ENCODE measurements around the gene OGFRL1. TPM values are rescaled to one million over a fixed set of nuclear protein-coding genes. Genes with fewer than 3 reads are reported as not detected.

Gene OGFRL1
- total RNA-seq, 1 experiment from 2014 or later: 3.7 TPM

DNA sequence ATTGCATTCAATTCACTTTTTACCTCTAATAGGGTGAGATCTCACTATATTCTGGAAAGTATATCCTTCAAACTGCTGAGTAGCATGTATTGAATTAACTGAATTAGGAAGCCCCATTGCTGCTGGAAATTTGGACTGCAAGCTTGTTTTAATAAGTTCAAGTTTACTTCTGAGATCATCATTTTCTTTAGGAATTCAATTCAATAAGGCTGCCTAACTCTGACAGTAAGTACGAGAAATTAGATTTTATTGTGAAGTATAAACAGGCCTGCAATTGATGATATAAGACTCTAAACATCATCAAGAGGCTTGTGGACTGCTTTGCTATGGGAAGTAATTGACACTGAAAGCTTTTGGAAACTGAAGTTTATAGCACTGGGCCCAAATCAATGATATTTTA, 44.4 kb downstream of the OGFRL1 start:
- DNase-seq (ENCODE audit: low read depth): no peak

DNA sequence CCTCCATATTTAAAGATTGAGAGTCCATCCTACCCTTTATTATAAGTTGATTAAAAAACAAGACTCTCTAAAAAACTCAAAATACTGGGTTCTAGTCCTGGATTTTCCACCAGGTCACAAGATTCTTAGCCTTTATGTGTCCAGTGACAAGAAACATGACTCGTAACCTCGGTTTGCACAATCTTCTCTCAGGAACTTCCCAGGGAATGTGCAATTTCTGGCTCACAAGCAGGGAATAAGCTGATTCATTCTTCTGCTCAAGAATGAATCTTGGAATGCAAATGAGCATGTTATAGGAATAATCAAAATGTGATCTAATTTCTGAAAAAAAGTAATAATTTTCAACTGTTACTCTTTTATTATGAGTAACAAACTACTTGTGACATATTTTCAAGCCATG, 45.1 kb downstream of the OGFRL1 start:
- peak; percentile 66 for DNase-seq (ENCODE audit: low read depth)

DNA sequence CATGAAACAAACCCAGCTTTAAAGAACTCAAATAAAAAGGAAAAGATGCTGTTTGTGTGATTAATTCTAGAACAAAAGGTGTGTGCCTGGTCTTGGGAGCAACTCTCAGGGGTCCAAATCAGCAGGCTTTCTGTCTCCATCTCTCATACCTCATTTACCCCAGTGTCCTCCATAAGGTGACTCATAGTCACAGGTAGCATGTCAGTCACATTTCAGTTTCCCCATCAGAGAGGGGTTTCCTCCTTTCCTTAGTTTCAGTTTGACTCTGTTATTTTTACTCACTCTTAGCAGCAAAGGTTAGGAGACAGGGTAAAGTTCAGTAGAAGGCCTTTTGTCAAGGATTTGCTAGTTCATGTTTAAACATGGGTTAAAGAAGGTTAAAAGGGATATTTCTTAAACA, 46.2 kb downstream of the OGFRL1 start:
- no peak for DNase-seq (ENCODE audit: low read depth)

DNA sequence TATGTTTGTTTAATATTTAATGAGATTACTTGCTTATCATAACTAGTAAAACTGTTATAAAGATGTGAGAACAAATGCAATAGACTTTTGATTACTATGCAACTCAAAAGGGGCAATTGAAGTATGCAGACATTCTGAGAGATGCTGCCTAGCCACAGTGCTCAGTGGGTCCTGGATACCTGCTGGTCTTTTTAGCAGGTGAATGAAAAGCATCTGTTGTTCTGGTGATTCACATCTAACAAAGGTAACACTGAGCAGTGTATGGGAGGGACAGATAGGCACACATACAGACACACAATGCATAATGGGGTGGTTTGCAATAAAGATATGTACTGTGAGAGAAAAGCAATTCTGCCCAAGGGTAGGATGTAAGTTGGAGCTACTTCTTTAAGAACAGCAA, 46.9 kb downstream of the OGFRL1 start:
- DNase-seq (ENCODE audit: low read depth): no peak

DNA sequence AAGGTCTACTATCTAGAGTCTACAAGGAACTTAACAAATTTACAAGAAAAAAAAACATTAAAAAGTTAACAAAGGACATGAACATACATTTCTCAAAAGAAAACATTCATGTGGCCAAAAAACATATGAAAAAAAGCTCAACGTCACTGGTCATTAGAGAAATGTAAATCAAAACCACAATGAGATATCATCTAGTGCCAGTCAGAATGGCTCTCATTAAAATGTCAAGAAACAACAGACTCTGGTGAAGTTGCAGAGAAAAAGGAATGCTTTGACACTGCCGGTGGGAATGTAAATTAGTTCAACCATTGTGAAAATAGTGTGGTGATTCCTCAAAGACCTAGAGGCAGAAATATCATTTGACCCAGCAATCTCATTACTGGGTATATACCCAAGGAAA, 48.3 kb downstream of the OGFRL1 start:
- DNase-seq (ENCODE audit: low read depth): no peak

DNA sequence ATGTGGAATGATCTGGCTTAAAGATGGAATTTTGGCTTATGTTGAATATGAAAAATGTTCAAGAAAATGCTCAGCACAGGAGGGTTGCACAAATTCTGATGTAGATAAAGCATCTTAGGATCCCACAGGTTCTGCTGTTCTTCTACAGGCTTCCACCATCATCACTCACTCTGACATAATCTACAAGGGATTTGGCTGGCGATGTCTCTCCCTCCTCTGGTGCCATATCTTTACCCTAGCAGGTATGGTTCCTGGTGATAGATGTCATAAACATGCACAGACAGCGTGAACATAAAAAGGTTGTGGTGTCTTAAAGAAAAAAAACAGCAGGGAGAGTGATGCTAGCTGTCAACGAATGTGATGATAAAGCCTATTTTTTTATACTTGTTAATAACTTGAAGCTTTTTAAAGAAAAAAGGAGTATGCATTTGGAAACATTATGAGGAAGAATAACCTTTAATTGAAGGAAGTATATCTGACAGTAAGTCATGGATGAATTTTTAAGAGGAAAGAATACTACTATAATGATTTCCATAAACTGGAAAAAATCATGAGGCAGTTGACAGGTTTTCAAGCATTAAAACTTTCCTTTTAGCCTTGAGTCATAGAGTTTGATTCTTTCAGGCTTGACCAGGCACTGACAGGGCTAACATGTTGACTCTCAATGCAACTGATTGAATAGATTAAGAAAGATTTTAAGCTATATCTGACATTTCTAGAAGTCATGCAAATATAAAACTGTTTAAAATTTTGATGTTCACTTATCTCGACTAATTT, 50.1 kb downstream of the OGFRL1 start:
- no peak for DNase-seq (ENCODE audit: low read depth)

DNA sequence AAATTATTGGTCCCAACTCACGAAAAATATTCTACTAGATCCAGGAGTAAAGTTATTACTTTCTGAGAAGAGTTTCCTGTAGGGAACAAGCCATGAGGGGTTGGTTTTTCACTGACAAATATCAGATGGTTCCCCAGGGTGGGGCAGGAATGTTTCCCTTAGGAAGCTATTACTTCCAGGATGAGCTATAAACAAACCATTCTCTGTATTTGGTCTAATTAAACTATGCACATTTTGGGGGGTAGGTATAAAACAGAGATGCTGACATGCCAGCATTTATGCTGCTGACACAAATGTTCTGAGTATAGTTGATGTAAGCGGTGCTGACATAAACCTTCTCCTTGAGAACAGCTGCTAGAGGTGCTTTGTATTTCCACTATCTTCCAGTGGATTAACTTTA, 54.2 kb downstream of the OGFRL1 start:
- no peak for DNase-seq (ENCODE audit: low read depth)

DNA sequence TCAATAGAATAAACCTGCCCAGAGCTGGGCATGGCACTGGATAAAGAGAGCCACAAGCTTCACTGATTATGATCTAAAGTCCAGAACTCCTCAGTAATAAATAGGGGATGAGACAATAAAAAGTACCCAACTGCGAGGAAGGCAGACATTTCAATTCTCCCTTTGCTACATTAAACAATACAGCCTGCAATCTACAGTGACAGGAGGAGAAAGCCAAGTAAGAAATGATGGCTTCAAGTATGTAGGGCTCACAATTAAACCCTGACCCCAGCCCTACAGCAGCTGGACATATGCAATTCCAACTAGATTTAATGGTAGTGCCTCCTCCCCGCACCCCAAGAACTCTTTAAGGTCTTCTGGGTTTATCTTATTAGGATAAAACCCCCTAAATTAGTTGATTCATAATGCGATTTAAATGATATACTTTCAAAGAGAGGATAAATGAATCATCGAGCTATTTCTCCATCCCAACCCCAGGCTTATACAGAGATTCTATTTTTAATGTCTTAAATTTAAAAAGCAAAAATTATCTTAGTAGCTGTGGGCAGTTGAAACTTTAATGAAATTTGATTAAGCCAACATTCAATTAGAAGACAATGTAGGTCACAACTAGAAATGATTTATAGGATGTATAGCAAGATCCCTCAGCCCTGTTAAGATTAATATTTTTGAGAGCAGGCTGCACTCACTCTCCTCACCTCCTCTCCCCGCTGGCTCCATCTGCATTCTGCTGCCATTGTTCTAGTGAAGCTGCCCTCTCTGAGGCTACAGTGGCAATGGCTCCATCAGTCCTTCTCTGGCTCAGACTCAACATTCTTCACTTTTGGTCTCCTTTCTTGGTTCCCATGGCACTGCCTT, 57.1 kb downstream of the OGFRL1 start:
- DNase-seq (ENCODE audit: low read depth): no peak

DNA sequence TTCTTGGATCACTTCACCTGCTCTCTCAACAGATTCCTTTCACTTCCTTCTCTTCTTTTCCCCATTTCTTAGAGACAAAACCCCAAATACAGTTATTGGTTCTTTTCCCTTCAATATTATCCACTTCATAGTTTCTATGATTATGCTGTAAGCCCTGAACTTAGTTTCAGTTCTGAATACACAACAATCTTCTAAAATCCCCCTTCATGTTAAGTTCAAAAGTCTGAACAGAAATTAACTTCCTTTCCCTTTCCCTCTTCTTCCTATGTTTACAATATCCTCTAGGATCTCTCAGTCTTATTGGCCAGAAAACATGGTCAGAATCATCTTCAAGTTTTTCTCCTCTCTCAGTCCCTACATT, 57.7 kb downstream of the OGFRL1 start:
- DNase-seq (ENCODE audit: low read depth): no peak

DNA sequence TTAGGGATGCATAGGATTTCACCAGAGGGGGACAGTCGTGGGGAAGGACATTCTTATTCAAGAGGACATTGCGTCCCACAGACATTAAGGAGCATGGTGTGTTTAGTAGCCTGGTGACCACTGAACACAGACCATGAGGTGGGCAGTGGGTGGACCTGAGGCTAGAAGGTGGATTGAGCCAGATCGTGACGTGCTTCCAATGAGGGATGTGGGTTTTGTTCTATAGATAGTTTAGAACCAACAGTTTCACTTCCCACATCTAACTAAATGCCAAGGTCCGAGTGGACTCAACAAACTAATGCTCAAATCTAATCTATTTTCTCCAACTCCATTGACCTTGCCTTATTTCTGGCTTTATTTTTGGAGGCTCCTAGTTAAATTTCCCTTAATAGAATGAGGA, 58.5 kb downstream of the OGFRL1 start:
- DNase-seq (ENCODE audit: low read depth): no peak

DNA sequence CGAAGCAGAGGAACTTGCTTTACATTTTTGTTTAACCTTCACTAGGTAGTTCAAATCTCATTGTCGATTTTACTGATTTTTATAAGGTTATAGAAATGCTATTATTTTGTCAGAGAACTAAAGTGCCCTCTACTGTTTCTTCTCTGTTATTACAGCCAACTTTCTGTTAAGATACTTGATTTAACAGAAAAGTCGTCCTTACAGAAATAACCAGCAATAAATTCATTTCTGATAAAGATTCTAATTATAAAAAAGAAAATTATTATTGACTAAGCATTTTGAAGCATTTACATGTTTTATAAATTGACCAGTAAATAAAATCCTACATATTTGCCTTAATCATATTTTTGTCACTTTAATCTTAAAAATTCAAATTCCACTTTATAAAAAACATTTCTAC, 60.8 kb downstream of the OGFRL1 start:
- DNase-seq (ENCODE audit: low read depth): no peak

DNA sequence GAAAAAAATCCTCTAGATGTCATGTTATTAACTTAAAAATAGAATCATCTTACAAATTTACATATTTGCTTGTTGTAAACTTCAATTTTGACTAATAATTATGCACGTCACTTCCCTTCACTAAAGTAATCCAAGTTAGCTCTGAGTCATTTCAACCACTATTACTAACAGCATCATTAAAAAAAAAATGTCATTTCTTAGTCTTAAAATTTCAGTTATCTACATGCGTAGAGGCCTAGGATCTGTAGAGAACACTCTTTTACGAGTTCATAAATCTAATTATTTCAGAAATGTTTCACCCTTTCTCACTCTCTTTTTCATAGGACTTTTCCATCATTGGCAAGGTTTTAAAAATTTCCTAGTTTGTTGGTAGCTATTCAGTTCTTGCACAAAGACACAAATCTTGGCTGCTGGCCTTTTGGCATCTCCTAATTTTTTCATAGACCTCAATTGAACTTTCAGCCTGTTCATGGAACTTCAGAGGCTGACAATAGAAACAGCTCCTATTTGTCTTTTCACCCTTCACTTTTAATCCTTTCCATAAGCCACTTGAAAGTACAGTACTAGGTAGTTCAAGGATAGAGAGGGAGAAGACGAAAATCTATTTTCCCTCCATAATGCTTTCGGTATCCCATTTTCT, 61.5 kb downstream of the OGFRL1 start:
- no peak for DNase-seq (ENCODE audit: low read depth)

DNA sequence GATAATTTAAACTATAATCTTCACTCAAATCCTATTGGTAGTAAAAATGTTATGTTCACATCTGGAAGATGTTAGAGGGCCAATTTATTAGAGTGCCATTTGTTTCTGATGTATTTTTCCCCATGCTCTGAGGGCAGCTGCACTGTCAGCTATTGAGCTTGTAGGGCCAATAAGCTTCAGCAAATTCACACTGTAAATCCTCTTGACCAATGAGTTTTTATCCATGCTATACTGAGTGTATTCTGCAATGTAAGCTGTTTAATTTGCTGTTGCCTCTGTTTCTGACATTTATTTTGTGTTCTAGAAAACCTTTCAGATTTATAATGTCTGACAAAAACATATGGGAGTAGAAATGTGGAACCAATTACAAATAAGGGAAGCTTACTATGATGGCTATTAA, 62.6 kb downstream of the OGFRL1 start:
- DNase-seq (ENCODE audit: low read depth): no peak

Measured in Daoy (cell line).